Measurements from ENCODE around the gene FAM117B.

The FAM117B gene

GRCh38 chr2:202687276-202687675 is 52.5 kb downstream of the FAM117B start:
- Histone ChIP-seq H3K4me3 (ENCODE audit: insufficient read length, low read depth) (no peak overlapping the region), H3K4me1 (ENCODE audit: insufficient read depth, insufficient read length) (no peaks in the 10 kb centered on the region), H3K27me3 (ENCODE audit: insufficient read depth, insufficient read length) (no peaks in the 10 kb centered on the region), H3K36me3 (ENCODE audit: insufficient read depth, insufficient read length, low read length) (no peaks in the 10 kb centered on the region), H3K9me3 (ENCODE audit: insufficient read depth, low read length) (no peaks in the 10 kb centered on the region; the same call in 1 of the 2 replicates), H3K9ac (ENCODE audit: insufficient read length, low read depth) (no peak overlapping the region)
- TF ChIP-seq ZNF274 (IDR thresholded peaks at IDR 0.05; ENCODE audit: low read depth, low read length) (no peak), SUZ12 (IDR thresholded peaks at IDR 0.05; ENCODE audit: extremely low read depth, insufficient read depth, insufficient read length) (no peak), YY1 (IDR thresholded peaks at IDR 0.05; ENCODE audit: insufficient read depth, insufficient read length) (no peak)
- no peak for DNase-seq (ENCODE audit: low read depth, low spot score)

- no peak overlapping the region for H3K9ac ChIP-seq (ENCODE audit: insufficient read length, low read depth)
- no peak for TF ChIP-seq SUZ12 (IDR thresholded peaks at IDR 0.05; ENCODE audit: extremely low read depth, insufficient read depth, insufficient read length)
- no peak for TF ChIP-seq YY1 (IDR thresholded peaks at IDR 0.05; ENCODE audit: insufficient read depth, insufficient read length)
- no peak for TF ChIP-seq ZNF274 (IDR thresholded peaks at IDR 0.05; ENCODE audit: low read depth, low read length)
- DNase-seq (ENCODE audit: low read depth, low spot score): no peak
- no peak overlapping the region for H3K4me3 ChIP-seq (ENCODE audit: insufficient read length, low read depth)
- H3K36me3 ChIP-seq (ENCODE audit: insufficient read depth, insufficient read length, low read length): no peaks in the 10 kb centered on the region
- H3K27me3 ChIP-seq (ENCODE audit: insufficient read depth, insufficient read length): no peaks in the 10 kb centered on the region
- no peaks in the 10 kb centered on the region for H3K4me1 ChIP-seq (ENCODE audit: insufficient read depth, insufficient read length)
- H3K9me3 ChIP-seq (ENCODE audit: insufficient read depth, low read length): no peaks in the 10 kb centered on the region; the same call in 1 of the 2 replicates
These were observed 54.7 kb downstream of the FAM117B start for GRCh38 chr2:202689459-202689858.

GRCh38 chr2:202689898-202690297 is 55.1 kb downstream of the FAM117B start:
- no peaks in the 10 kb centered on the region for H3K27me3 ChIP-seq (ENCODE audit: insufficient read depth, insufficient read length)
- no peaks in the 10 kb centered on the region for H3K4me1 ChIP-seq (ENCODE audit: insufficient read depth, insufficient read length)
- no peak overlapping the region for H3K4me3 ChIP-seq (ENCODE audit: insufficient read length, low read depth)
- H3K9ac ChIP-seq (ENCODE audit: insufficient read length, low read depth): no peak overlapping the region
- no peaks in the 10 kb centered on the region for H3K36me3 ChIP-seq (ENCODE audit: insufficient read depth, insufficient read length, low read length)
- H3K9me3 ChIP-seq (ENCODE audit: insufficient read depth, low read length): no peaks in the 10 kb centered on the region; the same call in 1 of the 2 replicates
- DNase-seq (ENCODE audit: low read depth, low spot score): no peak
- TF ChIP-seq ZNF274 (IDR thresholded peaks at IDR 0.05; ENCODE audit: low read depth, low read length) (no peak), YY1 (IDR thresholded peaks at IDR 0.05; ENCODE audit: insufficient read depth, insufficient read length) (no peak), SUZ12 (IDR thresholded peaks at IDR 0.05; ENCODE audit: extremely low read depth, insufficient read depth, insufficient read length) (no peak)

- Histone ChIP-seq H3K4me3 (ENCODE audit: insufficient read length, low read depth) (no peak overlapping the region), H3K9ac (ENCODE audit: insufficient read length, low read depth) (no peak overlapping the region), H3K4me1 (ENCODE audit: insufficient read depth, insufficient read length) (no peaks in the 10 kb centered on the region), H3K27me3 (ENCODE audit: insufficient read depth, insufficient read length) (no peaks in the 10 kb centered on the region), H3K36me3 (ENCODE audit: insufficient read depth, insufficient read length, low read length) (no peaks in the 10 kb centered on the region), H3K9me3 (ENCODE audit: insufficient read depth, low read length) (no peaks in the 10 kb centered on the region; the same call in 1 of the 2 replicates)
- no peak for TF ChIP-seq YY1 (IDR thresholded peaks at IDR 0.05; ENCODE audit: insufficient read depth, insufficient read length)
- TF ChIP-seq SUZ12 (IDR thresholded peaks at IDR 0.05; ENCODE audit: extremely low read depth, insufficient read depth, insufficient read length): no peak
- no peak for TF ChIP-seq ZNF274 (IDR thresholded peaks at IDR 0.05; ENCODE audit: low read depth, low read length)
- no peak for DNase-seq (ENCODE audit: low read depth, low spot score)
These were observed 55.6 kb downstream of the FAM117B start for GRCh38 chr2:202690321-202690900.

- no peak overlapping the region for H3K9ac ChIP-seq (ENCODE audit: insufficient read length, low read depth)
- H3K36me3 ChIP-seq (ENCODE audit: insufficient read depth, insufficient read length, low read length): no peaks in the 10 kb centered on the region
- no peak for TF ChIP-seq SUZ12 (IDR thresholded peaks at IDR 0.05; ENCODE audit: extremely low read depth, insufficient read depth, insufficient read length)
- TF ChIP-seq YY1 (IDR thresholded peaks at IDR 0.05; ENCODE audit: insufficient read depth, insufficient read length): no peak
- no peak for TF ChIP-seq ZNF274 (IDR thresholded peaks at IDR 0.05; ENCODE audit: low read depth, low read length)
These were observed 58.7 kb downstream of the FAM117B start for GRCh38 chr2:202693503-202693902.

GRCh38 chr2:202695166-202695565 is 60.4 kb downstream of the FAM117B start:
- Histone ChIP-seq H3K27me3 (ENCODE audit: insufficient read depth, insufficient read length) (no peaks in the 10 kb centered on the region), H3K4me1 (ENCODE audit: insufficient read depth, insufficient read length) (no peaks in the 10 kb centered on the region), H3K9me3 (ENCODE audit: insufficient read depth, low read length) (no peaks in the 10 kb centered on the region), H3K9ac (ENCODE audit: insufficient read length, low read depth) (no peak overlapping the region), H3K4me3 (ENCODE audit: insufficient read length, low read depth) (no peak overlapping the region), H3K36me3 (ENCODE audit: insufficient read depth, insufficient read length, low read length) (no peaks in the 10 kb centered on the region)
- TF ChIP-seq SUZ12 (IDR thresholded peaks at IDR 0.05; ENCODE audit: extremely low read depth, insufficient read depth, insufficient read length) (no peak), ZNF274 (IDR thresholded peaks at IDR 0.05; ENCODE audit: low read depth, low read length) (no peak), YY1 (IDR thresholded peaks at IDR 0.05; ENCODE audit: insufficient read depth, insufficient read length) (no peak)
- DNase-seq (ENCODE audit: low read depth, low spot score): no peak

More at GRCh38 chr2:202693503-202693902, 58.7 kb downstream of the FAM117B start:
- Histone ChIP-seq H3K4me1 (ENCODE audit: insufficient read depth, insufficient read length) (no peaks in the 10 kb centered on the region), H3K27me3 (ENCODE audit: insufficient read depth, insufficient read length) (no peaks in the 10 kb centered on the region), H3K9me3 (ENCODE audit: insufficient read depth, low read length) (no peaks in the 10 kb centered on the region), H3K4me3 (ENCODE audit: insufficient read length, low read depth) (no peak overlapping the region)
- DNase-seq (ENCODE audit: low read depth, low spot score): no peak

GRCh38 chr2:202700075-202700901 is 65.5 kb downstream of the FAM117B start:
- no peaks in the 10 kb centered on the region for H3K36me3 ChIP-seq (ENCODE audit: insufficient read depth, insufficient read length, low read length)
- no peaks in the 10 kb centered on the region for H3K9me3 ChIP-seq (ENCODE audit: insufficient read depth, low read length)
- H3K9ac ChIP-seq (ENCODE audit: insufficient read length, low read depth): no peak overlapping the region
- no peak overlapping the region for H3K4me3 ChIP-seq (ENCODE audit: insufficient read length, low read depth)
- no peaks in the 10 kb centered on the region for H3K4me1 ChIP-seq (ENCODE audit: insufficient read depth, insufficient read length)
- no peak for DNase-seq (ENCODE audit: low read depth, low spot score)
- no peaks in the 10 kb centered on the region for H3K27me3 ChIP-seq (ENCODE audit: insufficient read depth, insufficient read length)
- TF ChIP-seq YY1 (IDR thresholded peaks at IDR 0.05; ENCODE audit: insufficient read depth, insufficient read length): no peak
- no peak for TF ChIP-seq SUZ12 (IDR thresholded peaks at IDR 0.05; ENCODE audit: extremely low read depth, insufficient read depth, insufficient read length)
- TF ChIP-seq ZNF274 (IDR thresholded peaks at IDR 0.05; ENCODE audit: low read depth, low read length): no peak

Measured in NT2/D1 (cell line).